HepG2 (cell line): ENCODE results near the gene SNAP47. TPM values are rescaled to one million over a fixed set of nuclear protein-coding genes. Genes with fewer than 3 reads are reported as not detected.

Experiments
- ATAC-seq: fragments of 200-7000 bp; cut with Tn5 transposase; 3 replicates; pipeline ENCODE4 v1.9.1; 2020; ENCODE audit warnings: mild to moderate bottlenecking, moderate library complexity
- BruUV-seq: library from RNA; stranded (reverse); fragments of 400-500 nt; replicated peaks from 2 replicates; lab custom pipeline; 2021; lab: Mats Ljungman, UMichigan
- CTCF ChIA-PET: fragments of 300-600 bp; formaldehyde crosslinking; extraction: SDS; loops from one replicate; lab custom pipeline; 2021; ENCODE audit warnings: low total read pairs, inconsistent platforms, low intra/inter-chr PET ratio; lab: Yijun Ruan, JAX
- POLR2A ChIA-PET: fragments of 350-600 bp; sonication (Branson Sonifier 250); formaldehyde crosslinking; loops from one replicate; lab custom pipeline; 2020; ENCODE audit warnings: antibody characterized with exemption, inconsistent platforms; lab: Yijun Ruan, JAX
- DNase-seq: peaks from one replicate; pipeline ENCODE4 v3.0.0-alpha.2; 2015; ENCODE audit warnings: low spot score
- FAIRE-seq: peaks from 3 replicates; lab custom pipeline; 2011; peaks lifted over from hg19 to GRCh38; lab: Jason Lieb, UNC
- H2AFZ ChIP-seq: one replicate; pipeline ENCODE4 v1.6.1; 2011; ENCODE audit warnings: low read length, inconsistent platforms
- H3K27ac ChIP-seq: fragments of 300-600 bp; 3 replicates; pipeline ENCODE4 v1.8.0; 2011; ENCODE audit warnings: mixed run types, mild to moderate bottlenecking, mixed read lengths, low read length, inconsistent platforms; ENCODE audit not compliant: insufficient read depth; ENCODE audit errors: extremely low read length
- H3K27me3 ChIP-seq, 2 experiments: fragments of 200-600 bp in 1 of 2; 2 replicates in 1 of 2; 3 replicates in 1 of 2; pipeline versions ENCODE4 v1.6.0 to v1.8.0; 2011; ENCODE audit warnings: low read length in 2 of 2, mild to moderate bottlenecking in 2 of 2, moderate library complexity in 2 of 2, inconsistent platforms in 1 of 2; ENCODE audit not compliant: insufficient read depth in 2 of 2, control insufficient read depth in 1 of 2
- H3K36me3 ChIP-seq, 2 experiments: fragments of 200-600 bp in 1 of 2; replicated peaks in 1 of 2; 2 replicates in 1 of 2; 3 replicates in 1 of 2; pipeline versions ENCODE4 v1.5.1 to v1.8.0; 2011; ENCODE audit warnings: low read length in 2 of 2, inconsistent platforms in 1 of 2; ENCODE audit not compliant: insufficient read depth in 2 of 2, control insufficient read depth in 1 of 2
- H3K4me1 ChIP-seq: 2 replicates; pipeline ENCODE4 v1.5.1; 2012; ENCODE audit warnings: low read length, inconsistent platforms; ENCODE audit not compliant: insufficient read depth
- H3K4me2 ChIP-seq: 2 replicates; pipeline ENCODE4 v1.6.0; 2011; ENCODE audit warnings: low read depth, low read length, inconsistent platforms
- H3K4me3 ChIP-seq, 3 experiments: fragments of 200-600 bp in 1 of 3; sonication (generic), shearing (Covaris generic) in 1 of 3; replicated peaks in 1 of 3; 2 replicates each; pipeline ENCODE4 v1.5.1; 2011 to 2016; ENCODE audit warnings: low read length in 3 of 3, inconsistent platforms in 2 of 3, low read depth in 2 of 3, mild to moderate bottlenecking in 2 of 3, control low read depth in 1 of 3, mixed read lengths in 1 of 3; ENCODE audit not compliant: insufficient read depth in 1 of 3
- H3K79me2 ChIP-seq: one replicate; pipeline ENCODE4 v1.6.1; 2011; ENCODE audit warnings: low read length, inconsistent platforms; ENCODE audit not compliant: insufficient read depth
- H3K9ac ChIP-seq: 2 replicates; pipeline ENCODE4 v1.6.0; 2011; ENCODE audit warnings: mild to moderate bottlenecking, low read depth, low read length, inconsistent platforms; ENCODE audit not compliant: insufficient read depth
- H3K9me3 ChIP-seq: 2 replicates; pipeline ENCODE4 v1.5.1; 2012; ENCODE audit warnings: mild to moderate bottlenecking, low read length
- H4K20me1 ChIP-seq: 2 replicates; pipeline ENCODE4 v1.6.0; 2011; ENCODE audit warnings: inconsistent platforms, mild to moderate bottlenecking, low read length, moderate library complexity; ENCODE audit not compliant: insufficient read depth
- MAZ ChIP-seq, 2 experiments: sonication (generic) in 1 of 2; formaldehyde crosslinking in 1 of 2; IDR thresholded peaks; 2 replicates each; pipeline versions ENCODE4 v1.5.0 to v1.6.1; 2012 to 2020; ENCODE audit warnings: low read depth in 2 of 2, mild to moderate bottlenecking in 2 of 2, borderline replicate concordance in 1 of 2, improper control_type of control experiment in 1 of 2, low read length in 1 of 2, missing genetic modification reagents in 1 of 2, moderate library complexity in 1 of 2
- MXD4 ChIP-seq: IDR thresholded peaks from 2 replicates; pipeline ENCODE4 v1.6.1; 2016; ENCODE audit warnings: mild to moderate bottlenecking, missing biosample characterization, missing genetic modification reagents
- RBAK ChIP-seq: sonication (generic); formaldehyde crosslinking; IDR thresholded peaks from 2 replicates; pipeline ENCODE4 v1.5.1; 2020; ENCODE audit warnings: mild to moderate bottlenecking, missing genetic modification reagents
- ZNF160 ChIP-seq: sonication (generic); formaldehyde crosslinking; IDR thresholded peaks from 2 replicates; pipeline ENCODE4 v1.8.0; 2022; ENCODE audit warnings: mild to moderate bottlenecking, inconsistent platforms, missing genetic modification reagents
- ZNF383 ChIP-seq: sonication (generic); formaldehyde crosslinking; IDR thresholded peaks from 2 replicates; pipeline ENCODE4 v1.4.0; 2020; ENCODE audit warnings: missing genetic modification reagents, mild to moderate bottlenecking, borderline replicate concordance
- ZNF484 ChIP-seq: sonication (generic); formaldehyde crosslinking; IDR thresholded peaks from 2 replicates; pipeline ENCODE4 v1.5.1; 2020; ENCODE audit warnings: mild to moderate bottlenecking, low read depth, missing genetic modification reagents, borderline replicate concordance
- ZNF572 ChIP-seq: sonication (generic); formaldehyde crosslinking; IDR thresholded peaks from 2 replicates; pipeline ENCODE4 v1.5.1; 2020; ENCODE audit warnings: mild to moderate bottlenecking, missing genetic modification reagents
- ZNF652 ChIP-seq: IDR thresholded peaks from 2 replicates; pipeline ENCODE4 v1.6.1; 2016; ENCODE audit warnings: low read depth, borderline replicate concordance
- WGBS: methylation state at CpG from one replicate; pipeline ENCODE4 v1.1.6; 2017; ENCODE audit warnings: low lambda C conversion rate; 5-methylcytosine and 5-hydroxymethylcytosine counted together
- in situ Hi-C: cut with HindIII; loops from 2 replicates; pipeline ENCODE4 v1.10.0; 2017; ENCODE audit warnings: low pct_unique_long_range_greater_than_20kb; ENCODE audit not compliant: extremely low pct_ligation_motif_present
- intact Hi-C: fragments of 100-400 bp; cut with micrococcal nuclease; formaldehyde crosslinking; loops from one replicate; pipeline ENCODE4 v1.10.0; 2022; ENCODE audit not compliant: unreplicated experiment
- polyA plus RNA-seq, 8 experiments: library from polyadenylated mRNA; depleted of rRNA in 3 of 8; stranded (reverse) in 7 of 8; unstranded in 1 of 8; fragments of >200 nt; fragmentation: Illumina TruSeq in 4 of 8; extraction: Trizol in 4 of 8; gene quantifications; 2 replicates each; pipeline versions ENCODE4 v1.2.1 to v1.2.3, GENCODE V29; 2011 to 2016; ENCODE audit warnings: low read depth in 4 of 8, missing spikeins in 1 of 8, mixed read lengths in 1 of 8; ENCODE audit not compliant: insufficient read depth in 1 of 8
- total RNA-seq, 5 experiments: library from RNA; depleted of rRNA; stranded (reverse); fragments of >200 nt; fragmentation: Illumina TruSeq; extraction: Trizol; gene quantifications; 2 replicates each; pipeline ENCODE4 v1.2.3, GENCODE V29; 2016; ENCODE audit warnings: low read depth in 1 of 5
- TF ChIP-seq, protein P1 (sequence below): sonication (generic); formaldehyde crosslinking; conservative IDR thresholded peaks from 2 replicates; pipeline ENCODE4 v1.4.0; 2020; ENCODE audit warnings: mild to moderate bottlenecking, missing genetic modification reagents, moderate library complexity

Gene SNAP47
- total and polyA plus RNA-seq, 2 of the 13 experiments (the other 11 are each of a cell fraction or from before 2014, with no cell fraction given), result 13.6 to 25.1 TPM

DNA sequence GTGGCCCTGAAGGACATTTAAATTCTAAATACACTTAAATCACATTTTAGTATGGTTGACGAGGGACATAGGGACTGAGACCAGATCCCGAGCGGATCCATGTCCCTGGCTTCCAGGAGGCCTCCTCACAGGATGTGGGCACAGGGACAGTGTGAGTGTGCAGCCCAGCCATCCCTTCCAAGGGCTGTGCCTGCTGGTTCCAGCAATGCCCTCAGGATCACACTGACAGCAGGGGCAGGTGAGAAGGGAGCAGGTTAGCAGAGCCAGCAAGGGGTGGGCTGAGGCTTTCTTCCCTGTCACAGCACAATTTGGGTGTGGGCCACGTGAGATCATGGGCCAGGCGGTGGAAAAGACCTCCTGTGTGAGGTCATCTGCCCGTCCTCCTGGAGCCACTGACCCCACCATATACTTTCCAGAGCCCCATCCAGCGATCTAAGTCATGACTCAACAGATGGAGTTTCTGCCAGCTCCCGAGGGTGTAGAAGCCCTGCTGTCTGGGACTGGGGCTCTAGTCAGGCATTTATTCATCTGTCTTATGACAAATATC, 43.2 kb downstream of the SNAP47 start:
- peaks cover 9 to 11% of the 10 kb centered on the region in 2 experiments; a peak in 3 of 5 replicates for H3K36me3 ChIP-seq
- POLR2A ChIA-PET, result no interaction called here
- intact Hi-C loops, result no loop called here
- no peaks in the 10 kb centered on the region for H3K79me2 ChIP-seq
- no peak for TF ChIP-seq MXD4
- TF ChIP-seq ZNF160 (CRISPR knock-in tag), result no peak
- TF ChIP-seq, all 625 proteins: peak for 0
- no peak overlapping the region for H3K4me2 ChIP-seq
- H4K20me1 ChIP-seq, result no peaks in the 10 kb centered on the region
- no peak overlapping the region for H3K27ac ChIP-seq
- H2AFZ ChIP-seq, result no peak overlapping the region
- DNase-seq (no peak), FAIRE-seq (no peak), ATAC-seq (no peak)
- CTCF ChIA-PET, result no interaction called here
- no peaks in the 10 kb centered on the region for H3K4me1 ChIP-seq
- H3K9me3 ChIP-seq, result no peaks in the 10 kb centered on the region
- H3K27me3 ChIP-seq, result no peaks in the 10 kb centered on the region
- WGBS, result 95% methylated on average over 4 of the region's 8 CpGs
- in situ Hi-C loops, result no loop called here
- H3K9ac ChIP-seq, result no peak overlapping the region
- no peak overlapping the region for H3K4me3 ChIP-seq
- BruUV-seq, result no TSS peak

DNA sequence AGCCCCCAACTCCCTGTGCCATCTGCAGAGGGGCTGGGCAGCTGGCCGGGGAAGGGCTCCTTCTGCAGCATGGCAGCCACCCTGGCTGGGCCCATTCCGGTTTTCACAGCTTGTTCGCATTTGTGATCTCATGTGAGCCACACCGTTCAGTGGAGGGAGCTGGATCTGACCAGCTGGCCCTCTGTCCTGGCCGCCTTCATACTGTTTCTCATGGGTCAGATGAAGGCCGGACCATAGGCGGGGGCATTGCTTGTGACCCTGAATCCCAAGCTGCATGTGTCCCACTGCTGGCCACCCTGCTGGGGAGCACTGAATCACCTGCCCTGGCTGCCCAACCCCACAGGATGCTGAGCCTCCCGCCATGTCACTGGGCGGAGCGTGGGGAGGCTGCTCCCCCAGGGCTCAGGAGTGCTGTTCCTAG, 43.8 kb downstream of the SNAP47 start:
- Histone ChIP-seq H3K27me3 (no peaks in the 10 kb centered on the region), H3K4me2 (no peak overlapping the region), H2AFZ (no peak overlapping the region), H3K36me3 (peaks cover 9% of the 10 kb centered on the region in 2 experiments; a peak in 3 of 5 replicates), H3K4me1 (no peaks in the 10 kb centered on the region), H3K9ac (no peak overlapping the region), H3K9me3 (no peaks in the 10 kb centered on the region), H4K20me1 (no peaks in the 10 kb centered on the region), H3K4me3 (no peak overlapping the region), H3K79me2 (no peaks in the 10 kb centered on the region), H3K27ac (no peak overlapping the region)
- in situ Hi-C loops (no loop called here), intact Hi-C loops (no loop called here)
- no TSS peak for BruUV-seq
- DNase-seq (no peak), ATAC-seq (no peak), FAIRE-seq (no peak)
- ChIA-PET POLR2A (no interaction called here), CTCF (no interaction called here)
- 91% methylated on average over 9 of the region's 10 CpGs for WGBS
- TF ChIP-seq, protein P1, sequence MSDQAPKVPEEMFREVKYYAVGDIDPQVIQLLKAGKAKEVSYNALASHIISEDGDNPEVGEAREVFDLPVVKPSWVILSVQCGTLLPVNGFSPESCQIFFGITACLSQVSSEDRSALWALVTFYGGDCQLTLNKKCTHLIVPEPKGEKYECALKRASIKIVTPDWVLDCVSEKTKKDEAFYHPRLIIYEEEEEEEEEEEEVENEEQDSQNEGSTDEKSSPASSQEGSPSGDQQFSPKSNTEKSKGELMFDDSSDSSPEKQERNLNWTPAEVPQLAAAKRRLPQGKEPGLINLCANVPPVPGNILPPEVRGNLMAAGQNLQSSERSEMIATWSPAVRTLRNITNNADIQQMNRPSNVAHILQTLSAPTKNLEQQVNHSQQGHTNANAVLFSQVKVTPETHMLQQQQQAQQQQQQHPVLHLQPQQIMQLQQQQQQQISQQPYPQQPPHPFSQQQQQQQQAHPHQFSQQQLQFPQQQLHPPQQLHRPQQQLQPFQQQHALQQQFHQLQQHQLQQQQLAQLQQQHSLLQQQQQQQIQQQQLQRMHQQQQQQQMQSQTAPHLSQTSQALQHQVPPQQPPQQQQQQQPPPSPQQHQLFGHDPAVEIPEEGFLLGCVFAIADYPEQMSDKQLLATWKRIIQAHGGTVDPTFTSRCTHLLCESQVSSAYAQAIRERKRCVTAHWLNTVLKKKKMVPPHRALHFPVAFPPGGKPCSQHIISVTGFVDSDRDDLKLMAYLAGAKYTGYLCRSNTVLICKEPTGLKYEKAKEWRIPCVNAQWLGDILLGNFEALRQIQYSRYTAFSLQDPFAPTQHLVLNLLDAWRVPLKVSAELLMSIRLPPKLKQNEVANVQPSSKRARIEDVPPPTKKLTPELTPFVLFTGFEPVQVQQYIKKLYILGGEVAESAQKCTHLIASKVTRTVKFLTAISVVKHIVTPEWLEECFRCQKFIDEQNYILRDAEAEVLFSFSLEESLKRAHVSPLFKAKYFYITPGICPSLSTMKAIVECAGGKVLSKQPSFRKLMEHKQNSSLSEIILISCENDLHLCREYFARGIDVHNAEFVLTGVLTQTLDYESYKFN (CRISPR knock-in tag), result no peak
- no peak for TF ChIP-seq ZNF652 (CRISPR knock-in tag)
- no peak for TF ChIP-seq ZNF383 (CRISPR knock-in tag)
- no peak for TF ChIP-seq MAZ (IDR thresholded peaks at IDR 0.05; ENCODE audit: borderline replicate concordance, low read depth, low read length)
- TF ChIP-seq MAZ (CRISPR knock-in tag; IDR thresholded peaks at IDR 0.05; ENCODE audit: low read depth), result no peak
- TF ChIP-seq ZNF572, result no peak
- no peak for TF ChIP-seq ZNF484
- TF ChIP-seq RBAK, result no peak
